Upper lobe of left lung (tissue), 4 donors: ENCODE measurements around the gene WASHC4.

ENCODE experiments used
- CTCF ChIP-seq, 6 experiments: fragments of 450-650 bp in 4 of 6; fragments of 200-600 bp in 2 of 6; sonication (generic) in 2 of 6; IDR thresholded peaks; one replicate each; pipeline ENCODE4 v1.5.1; 2016 to 2019; ENCODE audit warnings: antibody characterized with exemption in 6 of 6
- EP300 ChIP-seq, 4 donors: sonication (generic); formaldehyde crosslinking; IDR thresholded peaks; one replicate each; pipeline ENCODE4 v1.5.1; 2017; ENCODE audit warnings: antibody characterized with exemption in 4 of 4, control low read depth in 2 of 4
- POLR2A ChIP-seq, 4 donors: fragments of 450-650 bp; IDR thresholded peaks; one replicate each; pipeline ENCODE4 v1.5.1; 2016 to 2017; ENCODE audit warnings: antibody characterized with exemption in 4 of 4, mild to moderate bottlenecking in 2 of 4

- TF ChIP-seq EP300 (IDR thresholded peaks at IDR 0.05) (no peak), CTCF (IDR thresholded peaks at IDR 0.05) (no peak), POLR2A (IDR thresholded peaks at IDR 0.05) (no peak)
Observed at GRCh38 chr12:105218434-105218833, 110.9 kb downstream of the WASHC4 start.
